Panc1 (cell line): ENCODE measurements around the gene RIPOR3. TPM values are rescaled to one million over a fixed set of nuclear protein-coding genes. Genes with fewer than 3 reads are reported as not detected.

ENCODE experiments used
- ATAC-seq: fragments of 200-7000 bp; cut with Tn5 transposase; 2 replicates; pipeline ENCODE4 v1.9.1; 2020; ENCODE audit warnings: mild to moderate bottlenecking, moderate library complexity
- BruUV-seq: library from RNA; stranded (reverse); fragments of 400-500 nt; replicated peaks from 2 replicates; lab custom pipeline; 2021; lab: Mats Ljungman, UMichigan
- CTCF ChIA-PET: fragments of 300-600 bp; sonication (Branson Sonifier 250); formaldehyde crosslinking; loops from one replicate; lab custom pipeline; 2022; ENCODE audit warnings: antibody characterized with exemption; lab: Charles Lee
- POLR2A ChIA-PET: fragments of 300-600 bp; sonication (Branson Sonifier 250); formaldehyde crosslinking; loops from one replicate; lab custom pipeline; 2022; ENCODE audit warnings: antibody characterized with exemption; lab: Charles Lee
- DNase-seq: peaks from one replicate; pipeline ENCODE4 v3.0.0-alpha.2; 2010; ENCODE audit warnings: low read depth, low spot score
- H3K27ac ChIP-seq: 2 replicates; pipeline ENCODE4 v1.5.1; 2011; ENCODE audit warnings: mild to moderate bottlenecking, low read length, inconsistent platforms
- H3K27me3 ChIP-seq: fragments of 200-500 bp; sonication (Bioruptor generic); 2 replicates; pipeline ENCODE4 v1.6.0; 2014; ENCODE audit warnings: low read length, inconsistent platforms; ENCODE audit not compliant: control insufficient read depth, insufficient read depth
- H3K36me3 ChIP-seq: fragments of 200-500 bp; sonication (Bioruptor generic); 2 replicates; pipeline ENCODE4 v1.5.1; 2014; ENCODE audit warnings: inconsistent platforms, mild to moderate bottlenecking, low read length, moderate library complexity; ENCODE audit not compliant: control insufficient read depth, insufficient read depth
- H3K4me1 ChIP-seq: 2 replicates; pipeline ENCODE4 v1.5.1; 2011; ENCODE audit warnings: inconsistent platforms, mild to moderate bottlenecking, low read length, moderate library complexity; ENCODE audit not compliant: control insufficient read depth, insufficient read depth
- H3K4me3 ChIP-seq, 2 experiments: 2 replicates each; pipeline ENCODE4 v1.5.1; 2011 to 2012; ENCODE audit warnings: low read depth in 2 of 2, low read length in 2 of 2, mild to moderate bottlenecking in 2 of 2, inconsistent platforms in 1 of 2, moderate library complexity in 1 of 2
- H3K9me3 ChIP-seq: fragments of 200-500 bp; sonication (Bioruptor generic); 2 replicates; pipeline ENCODE4 v1.5.1; 2014; ENCODE audit warnings: low read depth, mild to moderate bottlenecking, inconsistent platforms, low read length, moderate library complexity; ENCODE audit not compliant: control insufficient read depth, insufficient read depth
- CTCF ChIP-seq: fragments of 450-650 bp; IDR thresholded peaks from 2 replicates; pipeline ENCODE4 v1.5.1; 2017; ENCODE audit warnings: mild to moderate bottlenecking
- POLR2AphosphoS5 ChIP-seq: IDR thresholded peaks from 2 replicates; pipeline ENCODE4 v1.6.1; 2012; ENCODE audit warnings: mild to moderate bottlenecking, low read depth, low read length, moderate library complexity
- REST ChIP-seq, 2 experiments: IDR thresholded peaks; 2 replicates each; pipeline ENCODE4 v1.6.1; 2011 to 2012; ENCODE audit warnings: low read depth in 2 of 2, control low read depth in 1 of 2, low read length in 1 of 2, mild to moderate bottlenecking in 1 of 2, moderate library complexity in 1 of 2; ENCODE audit not compliant: insufficient read depth in 1 of 2
- SIN3A ChIP-seq: IDR thresholded peaks from 2 replicates; pipeline ENCODE4 v1.6.1; 2012; ENCODE audit warnings: low read depth, mild to moderate bottlenecking, low read length, moderate library complexity, borderline replicate concordance; ENCODE audit not compliant: insufficient read depth
- TCF7L2 ChIP-seq: IDR thresholded peaks from 2 replicates; pipeline ENCODE4 v1.6.1; 2011; ENCODE audit warnings: mild to moderate bottlenecking, low read depth, low read length, inconsistent platforms
- in situ Hi-C: cut with HindIII; loops from 2 replicates; pipeline ENCODE4 v1.10.0; 2016; ENCODE audit warnings: low sequenced_read_pairs, low pct_unique_long_range_greater_than_20kb
- intact Hi-C: fragments of 100-400 bp; cut with micrococcal nuclease; formaldehyde crosslinking; loops from one replicate; pipeline ENCODE4 v1.10.0; 2022; ENCODE audit not compliant: unreplicated experiment
- total RNA-seq: library from RNA; stranded (reverse); gene quantifications from one replicate; pipeline ENCODE4 v1.2.1, GENCODE V29; 2021; ENCODE audit not compliant: unreplicated experiment

Gene RIPOR3
- total RNA-seq, 1 experiment from 2014 or later, result 92.5 TPM

GRCh38 chr20:50632701-50633100 is 58.6 kb downstream of the RIPOR3 start:
- ATAC-seq, result no peak
- intact Hi-C loops, result no loop called here
- TF ChIP-seq CTCF (no peak), SIN3A (no peak), TCF7L2 (no peak), POLR2AphosphoS5 (no peak), REST (IDR thresholded peaks at IDR 0.05; ENCODE audit: insufficient read depth in 1 of 2, low read depth in 2 of 2, low read length in 1 of 2) (no peak)

GRCh38 chr20:50632236-50632635 is 59.1 kb downstream of the RIPOR3 start:
- Histone ChIP-seq H3K4me3 (no peak overlapping the region), H3K36me3 (no peaks in the 10 kb centered on the region), H3K27me3 (no peaks in the 10 kb centered on the region), H3K27ac (peak overlapping the region; percentile 95), H3K9me3 (no peaks in the 10 kb centered on the region), H3K4me1 (peaks cover 92% of the 10 kb centered on the region)
- BruUV-seq, result no TSS peak
- DNase-seq (no peak), ATAC-seq (no peak)
- intact Hi-C loops (no loop called here), in situ Hi-C loops (no loop called here)
- POLR2A ChIA-PET, result interaction anchor here (0.6 kb wide), 1 partner anchor 84 kb away, joined by 3 read pairs; no protein-coding TSS in a partner anchor
- CTCF ChIA-PET, result no interaction called here
- no peak for TF ChIP-seq TCF7L2
- no peak for TF ChIP-seq REST (IDR thresholded peaks at IDR 0.05; ENCODE audit: insufficient read depth in 1 of 2, low read depth in 2 of 2, low read length in 1 of 2)
- no peak for TF ChIP-seq CTCF

More at GRCh38 chr20:50632701-50633100, 58.6 kb downstream of the RIPOR3 start:
- no peaks in the 10 kb centered on the region for H3K27me3 ChIP-seq
- in situ Hi-C loops, result no loop called here
- DNase-seq, result no peak
- POLR2A ChIA-PET, result no interaction called here
- CTCF ChIA-PET, result no interaction called here
- H3K9me3 ChIP-seq, result no peaks in the 10 kb centered on the region
- peaks cover 96% of the 10 kb centered on the region for H3K4me1 ChIP-seq
- no TSS peak for BruUV-seq
- H3K27ac ChIP-seq, result peak overlapping the region; percentile 95
- H3K36me3 ChIP-seq, result no peaks in the 10 kb centered on the region
- no peak overlapping the region for H3K4me3 ChIP-seq
